Parathyroid adenoma (tissue), 2 donors: ENCODE measurements around the gene KRTAP12-3.

Experiments
- H2AFZ ChIP-seq: fragments of 300-600 bp; sonication (generic); one replicate; pipeline ENCODE4 v1.7.0; 2017; ENCODE audit warnings: antibody characterized with exemption, mild to moderate bottlenecking
- H3K27ac ChIP-seq: fragments of 300-600 bp; sonication (generic); one replicate; pipeline ENCODE4 v1.7.0; 2017
- H3K27me3 ChIP-seq: fragments of 300-600 bp; sonication (generic); one replicate; pipeline ENCODE4 v1.7.0; 2017; ENCODE audit warnings: low read length; ENCODE audit not compliant: control insufficient read depth, insufficient read depth
- H3K36me3 ChIP-seq: fragments of 300-600 bp; sonication (generic); one replicate; pipeline ENCODE4 v1.7.0; 2017; ENCODE audit warnings: low read length; ENCODE audit not compliant: control insufficient read depth, insufficient read depth
- H3K4me1 ChIP-seq: fragments of 300-600 bp; sonication (generic); one replicate; pipeline ENCODE4 v1.7.0; 2017; ENCODE audit warnings: control low read depth
- H3K4me2 ChIP-seq: fragments of 300-600 bp; sonication (generic); one replicate; pipeline ENCODE4 v1.7.0; 2017; ENCODE audit warnings: low read length
- H3K4me3 ChIP-seq: fragments of 300-600 bp; sonication (generic); one replicate; pipeline ENCODE4 v1.7.0; 2017; ENCODE audit warnings: low read depth, low read length
- H3K79me2 ChIP-seq: fragments of 300-600 bp; sonication (generic); one replicate; pipeline ENCODE4 v1.7.0; 2017; ENCODE audit warnings: control low read depth
- H3K9ac ChIP-seq: fragments of 300-600 bp; sonication (generic); one replicate; pipeline ENCODE4 v1.7.0; 2017; ENCODE audit warnings: mild to moderate bottlenecking
- H3K9me3 ChIP-seq: fragments of 300-600 bp; sonication (generic); one replicate; pipeline ENCODE4 v1.7.0; 2017; ENCODE audit warnings: low read length; ENCODE audit not compliant: control insufficient read depth
- CTCF ChIP-seq: fragments of 300-600 bp; sonication (generic); IDR thresholded peaks from one replicate; pipeline ENCODE4 v1.7.0; 2017; ENCODE audit warnings: antibody characterized with exemption, mild to moderate bottlenecking
- donor health status: primary hyperparathyroidism.

The KRTAP12-3 gene

DNA sequence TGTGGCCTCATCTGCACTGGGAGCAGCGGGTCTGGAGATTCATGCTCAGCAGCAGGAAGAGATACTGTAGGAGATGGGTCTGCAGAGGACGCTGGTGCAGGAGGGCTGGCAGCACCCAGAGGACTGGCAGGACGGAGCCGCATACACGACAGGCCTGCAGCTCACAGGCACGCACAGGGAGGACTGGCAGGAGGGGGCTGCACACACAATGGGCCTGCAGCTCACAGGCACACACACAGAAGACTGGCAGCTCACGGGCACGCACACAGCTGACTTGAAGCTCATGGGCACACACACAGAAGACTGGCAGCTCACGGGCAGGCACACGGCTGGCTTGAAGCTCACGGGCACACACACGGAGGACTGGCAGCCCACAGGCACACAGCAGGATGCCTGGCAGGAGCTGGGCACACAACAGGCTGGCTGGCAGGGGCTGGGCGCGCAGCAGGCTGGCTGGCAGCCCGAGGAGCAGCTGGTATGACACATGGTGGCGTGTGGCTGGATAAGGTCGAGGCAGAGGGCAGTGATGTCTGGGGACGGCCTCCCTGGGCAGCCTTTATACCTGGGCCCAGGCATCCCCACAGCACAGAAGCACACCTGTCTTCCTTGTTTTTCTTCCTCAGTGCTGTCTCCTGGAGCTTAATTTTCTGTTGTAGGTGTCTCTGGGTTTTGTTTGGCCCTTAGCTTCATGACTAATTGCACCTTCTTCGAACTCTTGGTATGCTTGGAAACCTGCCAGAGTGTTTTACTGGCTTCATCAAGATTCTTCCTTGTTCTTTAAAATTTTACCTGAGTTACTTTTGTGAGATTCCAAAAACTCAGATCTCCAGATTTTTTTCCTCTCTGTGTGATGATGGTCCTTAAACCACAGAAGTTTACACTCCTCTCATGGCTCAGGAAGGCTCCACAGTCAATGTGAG lies 8.9 kb downstream of the KRTAP12-3 start, which contains the start of gene KRTAP12-2:
TSS of gene KRTAP12-2 (minus strand) at position 527 of the 920 bp plus-strand sequence. CDS start at position 486, 41 bp downstream.
- no peak within 1 kb of the TSS for H3K4me2 ChIP-seq
- TF ChIP-seq CTCF, result no peak

GRCh38 chr21:44667612-44668011 lies 9.9 kb downstream of the KRTAP12-3 start:
- Histone ChIP-seq H3K4me1 (no peaks in the 10 kb centered on the region), H3K36me3 (no peaks in the 10 kb centered on the region), H3K79me2 (no peaks in the 10 kb centered on the region), H3K9me3 (no peaks in the 10 kb centered on the region), H3K27ac (no peak overlapping the region), H2AFZ (no peak overlapping the region), H3K9ac (no peak overlapping the region), H3K4me2 (no peak overlapping the region), H3K4me3 (no peak overlapping the region), H3K27me3 (no peaks in the 10 kb centered on the region)
- TF ChIP-seq CTCF, result no peak

More for the DNA sequence above, 8.9 kb downstream of the KRTAP12-3 start, which contains the start of gene KRTAP12-2:
- Histone ChIP-seq H3K4me1 (no peaks in the 10 kb centered on the region), H3K27ac (no peak within 1 kb of the TSS), H2AFZ (no peak within 1 kb of the TSS), H3K79me2 (no peaks in the 10 kb centered on the region), H3K9ac (no peak within 1 kb of the TSS), H3K36me3 (no peaks in the 10 kb centered on the region), H3K9me3 (no peaks in the 10 kb centered on the region), H3K27me3 (no peaks in the 10 kb centered on the region), H3K4me3 (no peak within 1 kb of the TSS)

- H3K4me2 ChIP-seq, result no peak overlapping the region
- H2AFZ ChIP-seq, result no peak overlapping the region
- no peaks in the 10 kb centered on the region for H3K36me3 ChIP-seq
- TF ChIP-seq CTCF, result no peak
- H3K4me3 ChIP-seq, result no peak overlapping the region
- H3K4me1 ChIP-seq, result no peaks in the 10 kb centered on the region
- no peaks in the 10 kb centered on the region for H3K27me3 ChIP-seq
- no peak overlapping the region for H3K9ac ChIP-seq
- no peaks in the 10 kb centered on the region for H3K79me2 ChIP-seq
- H3K9me3 ChIP-seq, result no peaks in the 10 kb centered on the region
- no peak overlapping the region for H3K27ac ChIP-seq
Measured at GRCh38 chr21:44670642-44671432, 13.1 kb downstream of the KRTAP12-3 start.

GRCh38 chr21:44671911-44672310 lies 14.2 kb downstream of the KRTAP12-3 start:
- H2AFZ ChIP-seq, result no peak overlapping the region
- no peak overlapping the region for H3K4me2 ChIP-seq
- H3K4me3 ChIP-seq, result no peak overlapping the region
- H3K4me1 ChIP-seq, result no peaks in the 10 kb centered on the region
- no peaks in the 10 kb centered on the region for H3K27me3 ChIP-seq
- no peaks in the 10 kb centered on the region for H3K79me2 ChIP-seq
- no peak overlapping the region for H3K9ac ChIP-seq
- H3K36me3 ChIP-seq, result no peaks in the 10 kb centered on the region
- no peak overlapping the region for H3K27ac ChIP-seq
- no peaks in the 10 kb centered on the region for H3K9me3 ChIP-seq
- no peak for TF ChIP-seq CTCF
